Measurements from ENCODE around the gene SLC19A1.

The SLC19A1 gene

GRCh38 chr21:45461806-45462341 is 80.4 kb downstream of the SLC19A1 start:
- no peak for DNase-seq

- no peak for DNase-seq
These were observed 80.9 kb downstream of the SLC19A1 start for GRCh38 chr21:45461369-45461750.

- DNase-seq: no peak
These were observed 81.5 kb downstream of the SLC19A1 start for GRCh38 chr21:45460611-45461368.

GRCh38 chr21:45460011-45460565 is 82.2 kb downstream of the SLC19A1 start:
- no peak for DNase-seq

GRCh38 chr21:45459171-45460010 is 82.8 kb downstream of the SLC19A1 start:
- DNase-seq: no peak

- DNase-seq: no peak
These were observed 83.7 kb downstream of the SLC19A1 start for GRCh38 chr21:45458281-45459170.

GRCh38 chr21:45457832-45458172 is 84.4 kb downstream of the SLC19A1 start:
- no peak for DNase-seq

- DNase-seq: no peak
These were observed 84.9 kb downstream of the SLC19A1 start for GRCh38 chr21:45457161-45457831.

- DNase-seq: no peak
These were observed 85.6 kb downstream of the SLC19A1 start for GRCh38 chr21:45456584-45457160.

- DNase-seq: no peak
These were observed 86.3 kb downstream of the SLC19A1 start for GRCh38 chr21:45455674-45456583.

- no peak for DNase-seq
These were observed 87.1 kb downstream of the SLC19A1 start for GRCh38 chr21:45454926-45455673.

- DNase-seq: no peak
These were observed 87.9 kb downstream of the SLC19A1 start for GRCh38 chr21:45454060-45454925.

- DNase-seq: no peak
These were observed 88.8 kb downstream of the SLC19A1 start for GRCh38 chr21:45453308-45453950.

- DNase-seq: no peak
These were observed 89.4 kb downstream of the SLC19A1 start for GRCh38 chr21:45452696-45453307.

- DNase-seq: no peak
These were observed 90.5 kb downstream of the SLC19A1 start for GRCh38 chr21:45451771-45452182.

GRCh38 chr21:45451091-45451740 is 91.0 kb downstream of the SLC19A1 start:
- DNase-seq: no peak

GRCh38 chr21:45450423-45451090 is 91.7 kb downstream of the SLC19A1 start:
- DNase-seq: no peak

Data from activated gamma-delta T cell treated with Interleukin-2 at 50 U/mL for 16 hours (primary cell).